Panc1 (cell line): Measurements from ENCODE around the gene VWA8.

Experiments used
- POLR2AphosphoS5 ChIP-seq: IDR thresholded peaks from 2 replicates; pipeline ENCODE4 v1.6.1; 2012; ENCODE audit warnings: mild to moderate bottlenecking, low read depth, low read length, moderate library complexity
- SIN3A ChIP-seq: IDR thresholded peaks from 2 replicates; pipeline ENCODE4 v1.6.1; 2012; ENCODE audit warnings: low read depth, mild to moderate bottlenecking, low read length, moderate library complexity, borderline replicate concordance; ENCODE audit not compliant: insufficient read depth
- TCF7L2 ChIP-seq: IDR thresholded peaks from 2 replicates; pipeline ENCODE4 v1.6.1; 2011; ENCODE audit warnings: mild to moderate bottlenecking, low read depth, low read length, inconsistent platforms
- TF ChIP-seq, protein P1 (sequence below): fragments of 450-650 bp; IDR thresholded peaks from 2 replicates; pipeline ENCODE4 v1.5.1; 2017; ENCODE audit warnings: mild to moderate bottlenecking
- TF ChIP-seq, protein P2 (sequence below), 2 experiments: IDR thresholded peaks; 2 replicates each; pipeline ENCODE4 v1.6.1; 2011 to 2012; ENCODE audit warnings: low read depth in 2 of 2, control low read depth in 1 of 2, low read length in 1 of 2, mild to moderate bottlenecking in 1 of 2, moderate library complexity in 1 of 2; ENCODE audit not compliant: insufficient read depth in 1 of 2

DNA sequence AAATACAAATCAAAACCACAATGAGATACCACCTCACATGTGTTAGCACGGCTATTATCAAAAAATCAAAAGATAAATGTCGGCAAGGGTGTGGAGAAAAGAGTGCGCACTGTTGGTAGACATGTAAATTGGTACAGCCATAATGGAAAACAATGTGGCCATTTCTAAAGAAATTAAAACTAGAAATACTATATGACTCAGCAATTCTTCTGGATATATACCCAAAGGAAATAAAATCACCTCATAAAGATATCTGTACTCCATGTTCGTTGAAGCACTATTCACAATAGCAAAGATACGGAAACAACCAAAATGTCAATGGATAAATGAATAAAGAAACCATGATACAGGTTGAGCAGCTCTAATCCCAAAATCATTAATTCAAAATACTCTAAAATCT is 30.8 kb downstream of the VWA8 start:
- TF ChIP-seq, protein P1, sequence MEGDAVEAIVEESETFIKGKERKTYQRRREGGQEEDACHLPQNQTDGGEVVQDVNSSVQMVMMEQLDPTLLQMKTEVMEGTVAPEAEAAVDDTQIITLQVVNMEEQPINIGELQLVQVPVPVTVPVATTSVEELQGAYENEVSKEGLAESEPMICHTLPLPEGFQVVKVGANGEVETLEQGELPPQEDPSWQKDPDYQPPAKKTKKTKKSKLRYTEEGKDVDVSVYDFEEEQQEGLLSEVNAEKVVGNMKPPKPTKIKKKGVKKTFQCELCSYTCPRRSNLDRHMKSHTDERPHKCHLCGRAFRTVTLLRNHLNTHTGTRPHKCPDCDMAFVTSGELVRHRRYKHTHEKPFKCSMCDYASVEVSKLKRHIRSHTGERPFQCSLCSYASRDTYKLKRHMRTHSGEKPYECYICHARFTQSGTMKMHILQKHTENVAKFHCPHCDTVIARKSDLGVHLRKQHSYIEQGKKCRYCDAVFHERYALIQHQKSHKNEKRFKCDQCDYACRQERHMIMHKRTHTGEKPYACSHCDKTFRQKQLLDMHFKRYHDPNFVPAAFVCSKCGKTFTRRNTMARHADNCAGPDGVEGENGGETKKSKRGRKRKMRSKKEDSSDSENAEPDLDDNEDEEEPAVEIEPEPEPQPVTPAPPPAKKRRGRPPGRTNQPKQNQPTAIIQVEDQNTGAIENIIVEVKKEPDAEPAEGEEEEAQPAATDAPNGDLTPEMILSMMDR: no peak
- TF ChIP-seq TCF7L2: no peak
- TF ChIP-seq, protein P2, sequence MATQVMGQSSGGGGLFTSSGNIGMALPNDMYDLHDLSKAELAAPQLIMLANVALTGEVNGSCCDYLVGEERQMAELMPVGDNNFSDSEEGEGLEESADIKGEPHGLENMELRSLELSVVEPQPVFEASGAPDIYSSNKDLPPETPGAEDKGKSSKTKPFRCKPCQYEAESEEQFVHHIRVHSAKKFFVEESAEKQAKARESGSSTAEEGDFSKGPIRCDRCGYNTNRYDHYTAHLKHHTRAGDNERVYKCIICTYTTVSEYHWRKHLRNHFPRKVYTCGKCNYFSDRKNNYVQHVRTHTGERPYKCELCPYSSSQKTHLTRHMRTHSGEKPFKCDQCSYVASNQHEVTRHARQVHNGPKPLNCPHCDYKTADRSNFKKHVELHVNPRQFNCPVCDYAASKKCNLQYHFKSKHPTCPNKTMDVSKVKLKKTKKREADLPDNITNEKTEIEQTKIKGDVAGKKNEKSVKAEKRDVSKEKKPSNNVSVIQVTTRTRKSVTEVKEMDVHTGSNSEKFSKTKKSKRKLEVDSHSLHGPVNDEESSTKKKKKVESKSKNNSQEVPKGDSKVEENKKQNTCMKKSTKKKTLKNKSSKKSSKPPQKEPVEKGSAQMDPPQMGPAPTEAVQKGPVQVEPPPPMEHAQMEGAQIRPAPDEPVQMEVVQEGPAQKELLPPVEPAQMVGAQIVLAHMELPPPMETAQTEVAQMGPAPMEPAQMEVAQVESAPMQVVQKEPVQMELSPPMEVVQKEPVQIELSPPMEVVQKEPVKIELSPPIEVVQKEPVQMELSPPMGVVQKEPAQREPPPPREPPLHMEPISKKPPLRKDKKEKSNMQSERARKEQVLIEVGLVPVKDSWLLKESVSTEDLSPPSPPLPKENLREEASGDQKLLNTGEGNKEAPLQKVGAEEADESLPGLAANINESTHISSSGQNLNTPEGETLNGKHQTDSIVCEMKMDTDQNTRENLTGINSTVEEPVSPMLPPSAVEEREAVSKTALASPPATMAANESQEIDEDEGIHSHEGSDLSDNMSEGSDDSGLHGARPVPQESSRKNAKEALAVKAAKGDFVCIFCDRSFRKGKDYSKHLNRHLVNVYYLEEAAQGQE (IDR thresholded peaks at IDR 0.05; ENCODE audit: insufficient read depth in 1 of 2, low read depth in 2 of 2, low read length in 1 of 2): no peak
- no peak for TF ChIP-seq SIN3A
- TF ChIP-seq POLR2AphosphoS5: no peak
